ENCODE results near the gene PORCN.
"Not testable (repeated sequence)": the region's sequence is repeated elsewhere in the genome, so short reads cannot be mapped to it uniquely, and the experiment has no call there.

GRCh38 chrX:48519481-48519880 is 10.7 kb downstream of the PORCN start:
- TF ChIP-seq POLR2A, CTCF (IDR thresholded peaks at IDR 0.05): not testable (repeated sequence)

Measured in right lobe of liver (tissue), 4 donors.